NCI-H2196 (cell line): ENCODE data around the gene ALPP.
A peak's percentile ranks its signal among the peaks of the same experiment; 100 is the strongest.
"Not testable (repeated sequence)": the region's sequence is repeated elsewhere in the genome, so short reads cannot be mapped to it uniquely, and the experiment has no call there.

Experiments used
- DNase-seq: peaks from one replicate; lab custom pipeline; 2025; ENCODE audit not compliant: unreplicated experiment; lab: John Stamatoyannopoulos, UW

The ALPP gene

GRCh38 chr2:232400256-232401015 lies 21.9 kb downstream of the ALPP start:
- peak; percentile 18 for DNase-seq

DNA sequence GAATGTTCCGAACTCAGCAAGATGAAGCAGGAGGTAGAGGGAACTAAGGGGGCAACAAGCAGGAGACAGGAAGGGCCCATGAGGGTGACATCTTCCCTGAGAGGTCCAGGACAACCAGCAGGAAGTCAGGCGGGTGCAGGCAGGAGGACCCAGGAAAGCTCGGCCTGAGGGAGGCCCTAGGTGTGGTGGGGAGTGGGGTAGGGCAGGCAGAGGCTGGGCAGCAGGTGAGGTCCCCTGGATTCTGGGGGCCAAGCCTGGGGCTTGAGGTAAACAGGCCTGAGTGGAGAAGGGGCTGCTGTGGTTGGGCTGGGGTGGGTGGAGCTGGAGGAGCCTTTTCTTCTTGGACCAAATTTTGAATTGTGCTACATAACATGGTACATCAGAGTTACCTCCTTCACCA lies 24.0 kb downstream of the ALPP start:
- DNase-seq, result no peak

- DNase-seq, result no peak
Measured at GRCh38 chr2:232405943-232406510, 27.5 kb downstream of the ALPP start.

- DNase-seq, result no peak
Measured at GRCh38 chr2:232406556-232407310, 28.2 kb downstream of the ALPP start, which contains the start of gene ALPG. Gene ALPG (plus strand): TSS chr2:232406844. CDS start chr2:232406895, 51 bp downstream.

GRCh38 chr2:232407428-232408150 lies 29.0 kb downstream of the ALPP start:
- not testable (repeated sequence) for DNase-seq

DNA sequence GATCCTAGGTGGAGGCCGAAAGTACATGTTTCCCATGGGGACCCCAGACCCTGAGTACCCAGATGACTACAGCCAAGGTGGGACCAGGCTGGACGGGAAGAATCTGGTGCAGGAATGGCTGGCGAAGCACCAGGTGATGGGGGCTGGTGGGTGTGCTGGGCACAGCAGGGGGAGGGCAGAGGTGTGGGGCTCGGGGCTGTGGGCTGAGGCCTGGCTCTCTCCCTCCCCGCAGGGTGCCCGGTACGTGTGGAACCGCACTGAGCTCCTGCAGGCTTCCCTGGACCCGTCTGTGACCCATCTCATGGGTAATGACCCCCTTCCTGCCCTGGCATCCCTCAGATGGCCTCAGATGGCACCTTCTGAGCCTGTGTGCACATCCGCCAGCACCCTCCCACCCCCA lies 29.7 kb downstream of the ALPP start:
- DNase-seq, result not testable (repeated sequence)

DNA sequence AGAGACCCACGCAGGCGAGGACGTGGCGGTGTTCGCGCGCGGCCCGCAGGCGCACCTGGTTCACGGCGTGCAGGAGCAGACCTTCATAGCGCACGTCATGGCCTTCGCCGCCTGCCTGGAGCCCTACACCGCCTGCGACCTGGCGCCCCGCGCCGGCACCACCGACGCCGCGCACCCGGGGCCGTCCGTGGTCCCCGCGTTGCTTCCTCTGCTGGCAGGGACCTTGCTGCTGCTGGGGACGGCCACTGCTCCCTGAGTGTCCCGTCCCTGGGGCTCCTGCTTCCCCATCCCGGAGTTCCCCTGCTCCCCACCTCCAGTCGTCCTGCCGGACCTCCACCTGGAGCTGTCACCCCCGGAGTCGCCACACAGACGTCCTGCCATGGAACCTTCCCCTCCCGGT lies 31.1 kb downstream of the ALPP start:
- DNase-seq, result not testable (repeated sequence)

- DNase-seq, result no peak
Measured at GRCh38 chr2:232410238-232410900, 31.8 kb downstream of the ALPP start.

DNA sequence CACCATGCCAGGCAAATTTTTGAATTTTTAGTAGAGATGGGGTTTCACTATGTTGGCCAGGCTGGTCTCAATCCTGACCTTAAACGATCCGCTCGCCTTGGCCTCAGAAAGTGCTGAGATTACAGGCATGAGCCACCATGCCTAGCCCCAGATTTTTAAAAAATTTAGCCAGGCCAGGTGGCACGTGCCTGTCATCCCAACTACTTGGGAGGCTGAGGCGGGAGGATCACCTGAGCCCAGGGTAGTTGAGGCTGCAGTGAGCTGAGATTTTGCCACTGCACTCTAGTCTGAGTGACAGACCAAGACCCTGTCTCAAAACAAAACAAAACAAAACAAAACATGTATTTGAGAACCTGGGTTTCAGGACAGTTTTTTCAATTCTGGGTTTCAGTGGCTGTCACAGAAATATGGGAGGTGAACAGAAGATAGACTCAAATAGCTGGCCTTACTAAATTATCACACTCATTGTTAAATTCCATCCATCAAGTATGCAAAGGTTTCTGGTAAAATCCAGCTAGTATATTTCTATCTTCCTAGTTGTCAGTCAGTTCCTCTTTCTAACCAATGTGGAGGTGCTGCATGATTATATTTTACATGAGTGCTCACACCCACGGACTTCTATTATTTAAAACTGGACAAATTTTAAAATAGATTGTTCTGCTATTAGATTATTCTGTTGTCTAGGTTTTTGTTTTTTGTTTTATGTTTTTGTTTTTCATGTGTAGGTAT lies 33.5 kb downstream of the ALPP start:
- DNase-seq, result no peak

GRCh38 chr2:232412986-232413385 lies 34.4 kb downstream of the ALPP start:
- no peak for DNase-seq

GRCh38 chr2:232415138-232415690 lies 36.7 kb downstream of the ALPP start:
- DNase-seq, result no peak

DNA sequence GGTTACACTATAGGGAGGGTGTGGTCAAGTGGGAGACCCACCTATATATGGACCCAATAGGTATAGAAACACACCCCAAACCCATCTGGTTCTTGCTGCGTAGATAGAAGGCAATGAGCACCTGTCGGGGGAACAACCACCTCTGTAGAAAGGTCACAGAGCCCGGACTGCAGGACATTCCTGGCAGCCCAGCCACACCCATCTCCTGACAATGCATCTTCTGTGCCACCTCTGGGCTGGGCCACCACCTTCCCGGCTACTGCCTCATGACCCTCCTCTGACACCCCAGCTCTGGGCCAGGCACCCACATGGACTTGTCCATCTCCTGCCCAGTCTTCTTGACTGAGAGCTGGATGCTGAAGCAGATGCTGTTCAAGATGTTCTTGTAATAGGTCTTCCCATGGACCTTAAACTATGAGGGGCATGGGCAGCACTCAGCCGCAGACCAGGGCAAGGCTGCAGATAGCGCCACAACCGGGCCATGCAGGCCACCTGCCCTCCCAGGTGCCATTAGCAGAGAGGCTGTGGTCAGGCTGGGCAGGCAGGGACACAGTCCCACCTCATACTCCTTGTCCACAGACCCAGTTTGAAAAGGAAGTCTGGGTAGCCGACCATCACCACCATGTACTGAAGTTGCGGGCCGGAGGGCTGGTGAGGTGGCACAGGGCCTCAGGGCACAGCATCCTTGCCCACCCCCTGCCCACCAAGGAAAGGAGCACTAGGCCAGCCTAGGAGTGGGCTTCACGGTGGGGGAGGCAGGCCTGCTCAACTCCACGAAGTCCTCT lies 37.4 kb downstream of the ALPP start:
- no peak for DNase-seq

DNA sequence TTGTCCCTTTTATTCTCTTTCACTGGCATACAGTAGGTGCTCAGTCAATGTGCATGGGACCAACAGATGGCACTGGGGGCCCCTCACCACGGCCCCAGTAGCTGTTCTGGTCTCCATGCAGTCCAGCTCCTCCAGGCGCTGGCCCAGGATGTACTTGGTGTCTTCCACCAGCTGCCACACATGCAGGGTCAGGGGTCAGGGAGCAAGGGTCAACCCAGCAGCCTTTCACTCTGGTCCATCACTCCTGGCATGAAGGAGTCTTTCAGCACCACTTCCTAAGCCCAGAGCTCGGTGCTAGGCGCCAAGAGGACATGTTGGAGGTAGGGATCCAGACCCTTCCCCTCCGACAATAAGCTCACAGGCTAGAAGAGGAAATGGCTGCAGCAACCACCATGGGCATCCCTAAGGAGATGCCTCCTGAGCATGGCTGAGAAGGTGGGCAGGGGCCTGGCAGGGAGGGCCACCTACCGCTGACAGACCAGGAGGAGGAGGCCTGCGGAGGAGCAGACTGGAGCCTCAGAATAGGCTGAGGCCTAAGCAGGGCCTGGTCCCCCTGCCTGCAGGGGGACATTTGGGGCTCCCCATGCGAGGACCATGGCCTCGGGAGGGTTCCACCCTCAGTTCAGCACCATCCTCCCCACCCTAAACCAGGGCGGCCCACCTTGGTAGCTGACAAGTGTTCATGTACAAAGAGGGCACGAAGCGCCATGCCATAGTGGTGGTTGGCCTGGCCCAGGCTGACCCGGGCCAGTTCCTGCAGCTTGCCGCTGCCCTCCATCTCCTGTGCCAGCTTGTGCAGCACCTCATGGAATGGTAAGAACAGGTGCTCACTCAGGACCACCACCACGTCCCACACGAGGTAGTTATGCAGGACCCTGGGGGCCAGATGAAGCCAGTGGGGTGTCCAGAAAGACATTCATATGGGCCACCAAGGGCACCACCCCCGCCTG lies 38.2 kb downstream of the ALPP start:
- DNase-seq, result no peak

DNA sequence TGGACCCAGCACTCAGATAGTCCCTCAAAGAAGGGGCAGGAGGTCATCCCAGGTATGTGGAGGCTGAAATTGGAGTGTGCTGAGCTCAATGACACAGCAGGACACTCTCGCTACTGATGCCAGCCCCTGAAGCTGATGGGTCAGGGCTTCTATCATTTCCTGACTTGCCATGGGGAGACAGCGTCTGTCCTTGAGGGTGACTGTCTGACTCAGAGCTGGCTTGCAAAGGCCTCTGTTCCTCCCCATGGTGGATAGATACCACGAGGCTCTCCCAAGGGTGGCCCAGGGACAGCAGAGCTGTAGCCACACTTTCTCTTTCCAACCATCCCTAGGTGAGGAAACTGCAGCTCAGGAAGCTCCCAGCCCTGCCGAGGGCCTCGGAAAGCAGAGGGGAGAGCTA lies 38.9 kb downstream of the ALPP start:
- no peak for DNase-seq

- no peak for DNase-seq
Measured at GRCh38 chr2:232418056-232418455, 39.5 kb downstream of the ALPP start.

DNA sequence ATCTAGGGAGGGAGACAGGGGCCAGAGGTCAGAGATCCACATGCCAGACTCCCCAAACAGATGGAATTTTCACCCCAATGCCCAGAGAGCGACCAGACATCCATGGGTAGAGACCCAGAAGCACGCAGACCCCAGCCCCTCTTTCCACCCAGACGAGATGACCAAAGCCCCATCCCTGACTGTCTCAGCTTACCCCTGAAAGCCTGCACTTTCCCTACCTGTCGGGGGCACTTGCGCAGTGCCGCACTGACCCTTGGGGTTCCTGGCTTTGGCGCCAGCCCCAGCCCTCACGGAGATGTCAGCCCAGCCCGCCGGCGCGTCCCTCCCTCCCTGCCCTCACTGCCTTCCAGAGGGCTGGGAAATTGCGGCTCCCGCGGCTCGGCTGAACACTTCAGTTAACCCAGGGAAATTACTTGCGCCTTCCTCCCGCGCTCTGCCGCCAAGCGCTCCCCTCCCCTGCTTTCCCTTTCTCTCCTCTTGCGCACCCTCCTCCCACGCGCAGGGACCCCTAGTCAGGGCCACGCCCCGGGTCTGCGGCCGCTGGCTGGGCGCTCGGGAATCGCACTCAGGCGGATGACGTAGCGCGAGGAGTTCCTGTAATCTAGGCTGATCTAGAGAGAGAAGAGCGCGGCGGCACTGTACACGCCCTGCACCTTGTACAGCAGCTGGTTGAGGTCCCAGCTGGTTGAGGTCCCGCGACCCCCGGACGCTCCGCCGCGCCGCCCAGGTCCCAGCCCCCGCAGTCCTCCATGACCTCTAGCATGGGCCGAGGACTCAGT lies 40.1 kb downstream of the ALPP start:
- DNase-seq, result peak; percentile 43
